NCI-H748 (cell line): ENCODE measurements around the gene GPR15LG.
"Not testable (repeated sequence)": the region's sequence is repeated elsewhere in the genome, so short reads cannot be mapped to it uniquely, and the experiment has no call there.

Experiments
- DNase-seq: peaks from one replicate; lab custom pipeline; 2025; ENCODE audit not compliant: unreplicated experiment; lab: John Stamatoyannopoulos, UW

The GPR15LG gene

DNA sequence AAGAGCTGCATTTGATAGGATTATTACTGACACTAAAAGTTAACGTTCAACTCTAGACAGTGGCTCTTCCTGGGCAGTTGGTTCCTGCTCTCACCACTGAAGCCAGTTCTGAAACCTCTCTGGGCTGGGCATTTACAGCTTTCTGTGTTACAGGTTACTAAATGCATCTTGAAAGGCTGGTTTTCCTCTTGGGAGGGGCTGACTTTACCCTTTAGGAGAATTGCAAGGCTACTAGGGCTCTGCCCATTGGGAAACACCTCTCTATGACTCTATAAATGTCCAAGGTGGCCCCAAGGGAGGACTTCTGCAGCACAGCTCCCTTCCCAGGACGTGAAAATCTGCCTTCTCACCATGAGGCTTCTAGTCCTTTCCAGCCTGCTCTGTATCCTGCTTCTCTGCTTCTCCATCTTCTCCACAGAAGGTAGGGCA lies at the start of gene GPR15LG:
TSS of gene GPR15LG (plus strand) at position 301 of the 429 bp plus-strand sequence. CDS start at position 352, 51 bp downstream.
- DNase-seq: no peak

- not testable (repeated sequence) for DNase-seq
Measured at GRCh38 chr10:84125910-84126784, 47.5 kb upstream of the GPR15LG start.

GRCh38 chr10:84126785-84127167 lies 46.8 kb upstream of the GPR15LG start:
- DNase-seq: no peak

DNA sequence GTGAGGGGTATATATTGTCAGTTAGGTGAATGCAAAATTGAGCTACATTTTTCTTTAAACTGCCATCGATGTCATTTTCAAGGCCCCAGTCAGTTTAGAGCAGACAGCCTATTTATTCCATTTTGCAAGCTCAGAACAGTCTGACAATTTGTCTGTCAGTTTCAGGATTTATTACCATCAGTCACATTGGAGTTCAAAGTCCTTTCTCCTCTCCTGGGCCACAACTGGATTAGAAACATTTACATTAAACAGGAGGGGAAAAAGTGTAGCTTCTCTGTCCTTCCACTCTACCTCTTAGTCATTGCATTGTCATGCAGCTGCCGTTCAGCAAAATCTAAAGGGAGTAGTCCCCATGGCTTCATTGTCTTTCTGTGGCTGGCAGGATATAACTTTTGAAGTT lies 37.8 kb upstream of the GPR15LG start:
- DNase-seq: no peak

- DNase-seq: no peak
Measured at GRCh38 chr10:84137811-84138210, 35.8 kb upstream of the GPR15LG start.

- DNase-seq: peak; percentile 44
Measured at GRCh38 chr10:84138478-84139125, 35.0 kb upstream of the GPR15LG start.

DNA sequence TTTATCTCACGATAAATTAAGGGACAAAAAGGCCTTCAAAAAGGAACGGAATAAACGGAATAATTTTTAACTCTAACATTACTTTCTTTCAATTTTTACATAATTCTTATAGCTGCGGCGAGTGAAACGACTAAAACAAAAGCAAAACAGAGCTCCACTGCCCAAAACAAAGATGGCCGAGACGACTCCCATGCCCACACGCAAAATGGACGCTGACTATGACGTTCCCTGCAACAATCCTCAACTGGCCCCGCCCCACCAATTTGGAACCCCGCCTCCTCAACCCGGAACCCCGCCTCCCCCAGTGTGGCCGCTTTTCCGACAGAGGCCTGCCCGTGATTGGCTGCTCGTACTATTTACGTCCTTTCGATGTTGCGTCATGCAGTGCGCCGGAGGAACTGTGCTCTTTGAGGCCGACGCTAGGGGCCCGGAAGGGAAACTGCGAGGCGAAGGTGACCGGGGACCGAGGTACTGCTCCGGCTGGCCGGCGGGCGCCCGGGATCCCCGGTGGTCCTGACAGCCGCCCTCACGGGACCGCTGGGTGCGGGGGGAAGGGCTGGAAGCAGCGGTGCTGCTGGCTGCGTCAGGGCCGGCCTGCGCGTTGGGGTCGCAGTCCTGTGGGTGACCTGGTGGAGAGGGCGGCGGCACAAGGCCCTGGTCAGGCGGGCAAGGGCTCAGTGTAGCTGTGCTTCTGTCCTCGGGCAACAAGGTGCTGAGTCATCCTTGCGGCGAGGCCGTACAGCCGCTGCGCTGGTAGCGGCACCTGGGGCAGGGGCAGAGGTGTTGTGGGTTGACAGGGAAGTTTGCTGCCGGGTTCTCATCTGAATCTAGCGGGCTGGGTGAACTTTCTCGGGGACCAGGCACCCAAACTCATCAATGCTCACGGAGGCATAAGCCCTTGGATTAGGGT lies 34.2 kb upstream of the GPR15LG start, which contains the start of gene GHITM:
TSS of gene GHITM (plus strand) at position 384 of the 910 bp plus-strand sequence. CDS start 1,992 bp downstream, outside the sequence.
- peak; percentile 95 for DNase-seq

GRCh38 chr10:84140036-84140379 lies 33.6 kb upstream of the GPR15LG start:
- no peak for DNase-seq

- DNase-seq: no peak
Measured at GRCh38 chr10:84147347-84147746, 26.3 kb upstream of the GPR15LG start.

GRCh38 chr10:84148006-84148597 lies 25.5 kb upstream of the GPR15LG start:
- peak; percentile 15 for DNase-seq

- no peak for DNase-seq
Measured at GRCh38 chr10:84149854-84150253, 23.7 kb upstream of the GPR15LG start.

GRCh38 chr10:84152769-84153168 lies 20.8 kb upstream of the GPR15LG start:
- DNase-seq: no peak

- no peak for DNase-seq
Measured at GRCh38 chr10:84155521-84155920, 18.1 kb upstream of the GPR15LG start.

GRCh38 chr10:84156009-84156408 lies 17.6 kb upstream of the GPR15LG start:
- DNase-seq: no peak

- DNase-seq: no peak
Measured at GRCh38 chr10:84156768-84157167, 16.8 kb upstream of the GPR15LG start.

- DNase-seq: no peak
Measured at GRCh38 chr10:84158061-84158460, 15.5 kb upstream of the GPR15LG start.

- no peak for DNase-seq
Measured at GRCh38 chr10:84158550-84158949, 15.1 kb upstream of the GPR15LG start.

DNA sequence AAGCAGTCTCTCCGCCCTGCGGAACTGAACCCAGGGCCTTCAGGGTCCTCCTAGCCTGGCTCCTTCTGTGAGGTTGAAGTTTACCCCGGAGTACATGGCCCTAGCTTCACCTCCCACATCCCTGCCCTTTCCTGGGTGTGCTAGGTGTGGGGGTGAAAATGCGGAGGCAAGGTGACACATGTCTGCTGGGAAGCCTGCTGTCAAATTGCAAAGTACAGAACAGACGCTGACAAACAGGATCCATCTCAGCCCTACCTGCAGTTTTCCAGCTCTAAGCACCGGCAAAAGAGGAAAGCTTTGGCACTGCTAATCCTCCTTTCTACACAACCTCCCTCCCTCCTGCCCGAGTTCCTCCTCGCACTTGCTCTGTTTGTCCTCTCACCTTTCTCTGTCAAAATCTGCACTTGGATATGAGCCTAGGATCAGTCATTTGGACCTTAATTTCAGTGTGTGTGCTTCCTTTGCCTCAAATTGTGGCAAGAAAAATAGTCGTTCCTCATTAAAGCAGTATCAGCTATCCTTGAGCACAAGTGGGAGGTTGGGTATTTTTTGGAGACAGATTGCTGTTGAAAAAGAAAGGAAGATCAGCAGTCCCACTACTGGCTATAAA lies 14.4 kb upstream of the GPR15LG start:
- no peak for DNase-seq

DNA sequence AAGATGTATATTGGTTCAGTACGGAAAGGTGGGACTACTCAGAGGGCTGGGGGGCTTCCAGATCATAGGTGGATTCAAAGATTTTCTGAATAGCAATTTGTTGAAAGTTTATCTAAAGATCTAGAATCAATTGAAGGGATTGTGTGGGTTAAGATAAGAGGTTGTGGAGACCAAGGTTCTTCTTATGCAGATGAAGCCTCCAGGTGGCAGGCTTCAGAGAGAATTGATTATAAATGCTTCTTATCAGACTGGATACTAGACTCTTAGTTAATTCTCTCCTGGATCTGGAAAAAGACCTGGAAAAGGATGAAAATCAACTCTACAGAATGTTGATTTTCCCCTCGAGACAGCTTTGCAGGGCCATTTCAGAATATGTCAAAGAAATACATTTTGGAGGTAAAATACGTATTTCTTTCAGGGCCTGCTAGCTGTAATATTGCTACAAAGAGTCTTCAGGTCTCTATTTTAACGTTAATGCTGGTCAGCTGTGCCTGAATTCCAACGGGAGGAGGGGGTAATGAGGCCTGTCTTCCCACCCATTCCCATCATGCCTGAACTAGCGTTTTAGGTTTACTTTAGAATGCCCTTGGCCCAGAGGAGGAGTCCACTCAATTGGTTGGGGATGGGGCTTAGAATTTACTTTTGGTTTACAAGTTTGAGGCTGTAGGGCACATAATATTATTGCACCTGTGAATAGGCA lies 12.8 kb upstream of the GPR15LG start:
- DNase-seq: no peak

GRCh38 chr10:84163996-84164395 lies 9.6 kb upstream of the GPR15LG start:
- peak; percentile 3 for DNase-seq
